ENCODE results near the gene ANXA11.

Gene ANXA11

GRCh38 chr10:80157561-80157960, 47.8 kb downstream of the ANXA11 start:
- H3K36me3 ChIP-seq: peaks cover 51% of the 10 kb centered on the region

DNA sequence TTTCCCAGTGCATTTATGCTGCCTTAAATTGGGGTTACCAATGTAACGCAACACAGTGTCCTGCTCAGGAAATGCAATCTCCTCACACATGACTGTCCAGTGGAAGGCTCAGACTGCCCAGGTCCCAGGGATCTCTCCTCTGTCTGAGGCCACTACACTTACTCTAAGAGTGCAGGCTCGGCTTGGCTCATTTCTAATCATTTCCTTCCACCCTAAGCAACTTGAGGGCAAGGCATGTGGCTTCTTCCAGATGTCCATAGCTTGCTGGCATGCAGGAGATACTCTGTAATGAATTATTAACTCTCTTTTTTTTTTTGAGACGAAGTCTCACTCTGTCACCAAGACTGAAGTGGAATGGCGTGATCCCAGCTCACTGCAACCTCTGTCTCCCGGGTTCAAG, 49.1 kb downstream of the ANXA11 start:
- Histone ChIP-seq H3K27me3 (ENCODE audit: insufficient read depth, low read depth, severe bottlenecking) (no peaks in the 10 kb centered on the region), H3K4me3 (ENCODE audit: low read depth, low read length) (no peak overlapping the region), H3K36me3 (peaks cover 43% of the 10 kb centered on the region), H3K27ac (no peak overlapping the region), H3K9me3 (ENCODE audit: severe bottlenecking) (no peaks in the 10 kb centered on the region)
- TF ChIP-seq CTCF (IDR thresholded peaks at IDR 0.05; ENCODE audit: low read depth, low read length): no peak
- no peak for DNase-seq

More at GRCh38 chr10:80157561-80157960, 47.8 kb downstream of the ANXA11 start:
- no peak overlapping the region for H3K27ac ChIP-seq
- DNase-seq: no peak
- H3K27me3 ChIP-seq (ENCODE audit: insufficient read depth, low read depth, severe bottlenecking): no peaks in the 10 kb centered on the region
- no peaks in the 10 kb centered on the region for H3K9me3 ChIP-seq (ENCODE audit: severe bottlenecking)
- TF ChIP-seq CTCF (IDR thresholded peaks at IDR 0.05; ENCODE audit: low read depth, low read length): no peak
- no peak overlapping the region for H3K4me3 ChIP-seq (ENCODE audit: low read depth, low read length)

GRCh38 chr10:80155696-80156215, 49.6 kb downstream of the ANXA11 start:
- DNase-seq: no peak
- H3K27me3 ChIP-seq (ENCODE audit: insufficient read depth, low read depth, severe bottlenecking): no peaks in the 10 kb centered on the region
- no peak overlapping the region for H3K27ac ChIP-seq
- no peaks in the 10 kb centered on the region for H3K9me3 ChIP-seq (ENCODE audit: severe bottlenecking)
- TF ChIP-seq CTCF (IDR thresholded peaks at IDR 0.05; ENCODE audit: low read depth, low read length): no peak
- peaks cover 43% of the 10 kb centered on the region for H3K36me3 ChIP-seq
- no peak overlapping the region for H3K4me3 ChIP-seq (ENCODE audit: low read depth, low read length)

- TF ChIP-seq CTCF (IDR thresholded peaks at IDR 0.05; ENCODE audit: low read depth, low read length): no peak
- no peaks in the 10 kb centered on the region for H3K27me3 ChIP-seq (ENCODE audit: insufficient read depth, low read depth, severe bottlenecking)
Observed at GRCh38 chr10:80154978-80155695, 50.2 kb downstream of the ANXA11 start.

GRCh38 chr10:80154626-80154977, 50.7 kb downstream of the ANXA11 start:
- Histone ChIP-seq H3K4me3 (ENCODE audit: low read depth, low read length) (no peak overlapping the region), H3K9me3 (ENCODE audit: severe bottlenecking) (no peaks in the 10 kb centered on the region), H3K36me3 (peaks cover 39% of the 10 kb centered on the region), H3K27me3 (ENCODE audit: insufficient read depth, low read depth, severe bottlenecking) (no peaks in the 10 kb centered on the region), H3K27ac (no peak overlapping the region)
- DNase-seq: no peak
- no peak for TF ChIP-seq CTCF (IDR thresholded peaks at IDR 0.05; ENCODE audit: low read depth, low read length)

More at GRCh38 chr10:80154978-80155695, 50.2 kb downstream of the ANXA11 start:
- DNase-seq: no peak
- no peak overlapping the region for H3K4me3 ChIP-seq (ENCODE audit: low read depth, low read length)
- H3K27ac ChIP-seq: no peak overlapping the region
- no peaks in the 10 kb centered on the region for H3K9me3 ChIP-seq (ENCODE audit: severe bottlenecking)
- H3K36me3 ChIP-seq: peaks cover 43% of the 10 kb centered on the region

- Histone ChIP-seq H3K27ac (no peak overlapping the region), H3K9me3 (ENCODE audit: severe bottlenecking) (no peaks in the 10 kb centered on the region)
Observed at GRCh38 chr10:80153460-80153859, 51.9 kb downstream of the ANXA11 start.

More at GRCh38 chr10:80153460-80153859, 51.9 kb downstream of the ANXA11 start:
- no peak for TF ChIP-seq CTCF (IDR thresholded peaks at IDR 0.05; ENCODE audit: low read depth, low read length)
- DNase-seq: no peak
- Histone ChIP-seq H3K36me3 (peaks cover 30% of the 10 kb centered on the region), H3K27me3 (ENCODE audit: insufficient read depth, low read depth, severe bottlenecking) (no peaks in the 10 kb centered on the region), H3K4me3 (ENCODE audit: low read depth, low read length) (no peak overlapping the region)

Measured in WERI-Rb-1 (cell line).